ENCODE results near the gene RPEL1.

- TF ChIP-seq CTCF (IDR thresholded peaks at IDR 0.05) = no peak
- TF ChIP-seq POLR2A (IDR thresholded peaks at IDR 0.05) = no peak
- no peak for TF ChIP-seq POLR2AphosphoS5 (IDR thresholded peaks at IDR 0.05)
Observed at GRCh38 chr10:103273041-103273441, 27.4 kb downstream of the RPEL1 start.
